Thyroid gland (tissue), 4 donors: Measurements from ENCODE around the gene DYNC1H1. TPM values are rescaled to one million over a fixed set of nuclear protein-coding genes. Genes with fewer than 3 reads are reported as not detected.
A peak's percentile ranks its signal among the peaks of the same experiment; 100 is the strongest.

ENCODE experiments used
- DNase-seq, 2 donors: peaks; one replicate each; pipeline ENCODE4 v3.0.0-alpha.2; 2019
- H3K27ac ChIP-seq, 3 donors: fragments of 200-600 bp; sonication (generic); 1 replicate in 2 of 3; 2 replicates in 1 of 3; pipeline ENCODE4 v1.5.1; 2016 to 2019; ENCODE audit warnings: mild to moderate bottlenecking in 1 of 3, moderate library complexity in 1 of 3
- H3K27me3 ChIP-seq: fragments of 200-600 bp; sonication (generic); one replicate; pipeline ENCODE4 v1.5.1; 2019
- H3K36me3 ChIP-seq, 2 donors: fragments of 200-600 bp; sonication (generic); one replicate each; pipeline ENCODE4 v1.5.1; 2016 to 2019
- H3K4me1 ChIP-seq, 2 donors: fragments of 200-600 bp; sonication (generic); one replicate each; pipeline ENCODE4 v1.5.1; 2017 to 2019
- H3K4me3 ChIP-seq, 3 donors: fragments of 200-600 bp; sonication (generic); replicated peaks in 1 of 3; 1 replicate in 2 of 3; 2 replicates in 1 of 3; pipeline ENCODE4 v1.5.1; 2016; ENCODE audit warnings: mild to moderate bottlenecking in 1 of 3
- H3K9me3 ChIP-seq: fragments of 200-600 bp; sonication (generic); one replicate; pipeline ENCODE4 v1.5.1; 2017
- POLR2A ChIP-seq, 2 donors: fragments of 450-650 bp; IDR thresholded peaks; one replicate each; pipeline ENCODE4 v1.6.1; 2017; ENCODE audit warnings: antibody characterized with exemption in 2 of 2, mild to moderate bottlenecking in 2 of 2, moderate library complexity in 1 of 2
- WGBS, 2 donors: methylation state at CpG; one replicate each; pipeline ENCODE4 v1.1.5; 2017; 5-methylcytosine and 5-hydroxymethylcytosine counted together
- intact Hi-C: fragments of 100-400 bp; cut with DNase I; formaldehyde crosslinking; loops from one replicate; pipeline ENCODE4 v1.15.1; 2023
- total RNA-seq, 4 donors: library from RNA; depleted of rRNA; stranded (reverse); fragments of >200 nt; gene quantifications; one replicate each; pipeline ENCODE4 v1.2.3, GENCODE V29; 2016
- TF ChIP-seq, protein P1 (sequence below), 6 experiments: fragments of 200-600 bp in 3 of 6; fragments of 450-650 bp in 3 of 6; sonication (generic) in 3 of 6; IDR thresholded peaks; one replicate each; pipeline ENCODE4 v1.5.1; 2016 to 2019; ENCODE audit warnings: antibody characterized with exemption in 6 of 6, mild to moderate bottlenecking in 2 of 6, inconsistent platforms in 1 of 6, moderate library complexity in 1 of 6

DYNC1H1 gene
- total RNA-seq, 4 donors from 2014 or later: 464 to 818 (median 553) TPM

DNA sequence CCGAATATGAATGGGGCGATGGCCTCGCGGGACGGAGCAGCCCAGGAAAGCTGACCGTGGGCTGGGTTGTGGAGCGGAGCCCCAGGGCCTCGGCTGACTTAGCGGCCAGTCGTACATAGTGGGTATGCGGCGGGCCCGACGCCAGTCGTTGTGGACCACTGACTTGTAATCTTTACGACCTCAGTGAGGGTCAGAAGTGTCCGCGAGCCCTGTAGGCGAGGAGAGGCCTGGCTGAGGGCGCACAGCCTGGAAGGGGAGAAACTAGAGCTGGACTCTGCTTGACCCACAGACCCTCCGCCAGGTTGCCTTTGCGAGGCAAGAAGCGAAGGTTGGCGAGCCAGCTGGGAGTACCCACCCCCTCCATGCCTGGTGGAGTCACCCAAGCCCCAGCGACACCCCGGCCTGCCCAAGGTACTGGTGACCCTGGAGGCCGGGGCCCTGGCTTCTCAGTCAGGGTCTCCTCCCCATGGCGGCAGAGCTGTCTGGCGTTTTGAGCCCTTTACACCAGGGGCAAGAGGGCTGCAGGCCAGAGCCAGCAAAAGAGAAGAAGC, 15.6 kb upstream of the DYNC1H1 start:
- H3K4me3 ChIP-seq: peak overlapping the region; percentile 50 to 97 (median 84)
- DNase-seq: peak in 1 of 2 donors; percentile 12
- H3K27ac ChIP-seq: peak overlapping the region; percentile 73 to 100 (median 91)
- H3K36me3 ChIP-seq: no peaks in the 10 kb centered on the region
- no peaks in the 10 kb centered on the region for H3K9me3 ChIP-seq
- no peaks in the 10 kb centered on the region for H3K27me3 ChIP-seq
- H3K4me1 ChIP-seq: peaks cover 14 to 18% of the 10 kb centered on the region in 2 donors
- no peak for TF ChIP-seq POLR2A (IDR thresholded peaks at IDR 0.05)
- TF ChIP-seq, protein P1, sequence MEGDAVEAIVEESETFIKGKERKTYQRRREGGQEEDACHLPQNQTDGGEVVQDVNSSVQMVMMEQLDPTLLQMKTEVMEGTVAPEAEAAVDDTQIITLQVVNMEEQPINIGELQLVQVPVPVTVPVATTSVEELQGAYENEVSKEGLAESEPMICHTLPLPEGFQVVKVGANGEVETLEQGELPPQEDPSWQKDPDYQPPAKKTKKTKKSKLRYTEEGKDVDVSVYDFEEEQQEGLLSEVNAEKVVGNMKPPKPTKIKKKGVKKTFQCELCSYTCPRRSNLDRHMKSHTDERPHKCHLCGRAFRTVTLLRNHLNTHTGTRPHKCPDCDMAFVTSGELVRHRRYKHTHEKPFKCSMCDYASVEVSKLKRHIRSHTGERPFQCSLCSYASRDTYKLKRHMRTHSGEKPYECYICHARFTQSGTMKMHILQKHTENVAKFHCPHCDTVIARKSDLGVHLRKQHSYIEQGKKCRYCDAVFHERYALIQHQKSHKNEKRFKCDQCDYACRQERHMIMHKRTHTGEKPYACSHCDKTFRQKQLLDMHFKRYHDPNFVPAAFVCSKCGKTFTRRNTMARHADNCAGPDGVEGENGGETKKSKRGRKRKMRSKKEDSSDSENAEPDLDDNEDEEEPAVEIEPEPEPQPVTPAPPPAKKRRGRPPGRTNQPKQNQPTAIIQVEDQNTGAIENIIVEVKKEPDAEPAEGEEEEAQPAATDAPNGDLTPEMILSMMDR (IDR thresholded peaks at IDR 0.05): no peak
- intact Hi-C loops: loop anchor here (5.0 kb wide), 1 partner anchor 181 kb away; no protein-coding TSS in a partner anchor
- WGBS, 2 donors: 16 to 23% methylated on average over 9 to 10 of the region's 29 CpGs

GRCh38 chr14:101950100-101950499, 14.3 kb upstream of the DYNC1H1 start:
- Histone ChIP-seq H3K4me1 (peaks cover 14 to 18% of the 10 kb centered on the region in 2 donors), H3K36me3 (no peaks in the 10 kb centered on the region), H3K27ac (no peak overlapping the region), H3K27me3 (no peaks in the 10 kb centered on the region), H3K4me3 (no peak overlapping the region), H3K9me3 (no peaks in the 10 kb centered on the region)
- intact Hi-C loops: no loop called here
- WGBS, 2 donors: 52 to 63% methylated on average over 4 of the region's 4 CpGs
- TF ChIP-seq POLR2A (IDR thresholded peaks at IDR 0.05): no peak
- TF ChIP-seq, protein P1 (IDR thresholded peaks at IDR 0.05): no peak
- no peak for DNase-seq

DNA sequence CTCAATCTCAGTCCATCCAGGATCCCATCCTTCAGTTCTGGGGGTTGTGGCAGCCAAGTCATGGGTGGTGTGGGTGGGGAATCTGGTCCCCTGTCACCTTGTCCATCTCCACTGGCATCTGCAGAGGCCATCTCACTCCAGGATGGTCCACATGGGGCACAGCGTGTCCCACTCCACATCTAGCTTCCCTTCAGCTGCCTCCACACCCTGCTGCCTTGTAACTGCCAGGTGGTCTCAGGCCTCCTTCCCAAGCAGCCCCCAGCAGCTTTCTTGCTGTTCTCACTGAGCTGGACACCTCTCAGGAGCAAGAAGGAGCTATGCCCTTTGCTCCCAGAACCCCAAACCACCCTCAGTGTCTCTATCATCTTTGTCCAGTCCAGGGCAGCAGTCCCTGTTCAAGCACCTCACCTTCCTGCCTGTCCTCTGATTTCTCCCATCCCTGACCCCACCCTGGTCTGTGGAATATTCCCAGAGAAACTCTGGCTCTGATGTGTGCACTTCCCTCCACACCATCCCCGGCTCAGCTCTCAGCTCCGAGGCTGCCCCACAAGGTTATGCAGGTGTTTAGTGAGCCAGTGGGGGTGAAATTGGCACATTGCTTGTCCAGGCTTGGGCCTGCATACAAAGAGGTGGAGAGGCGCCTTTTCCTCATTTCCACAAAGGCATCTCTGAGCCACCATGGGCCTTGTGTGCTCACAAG, 13.7 kb upstream of the DYNC1H1 start:
- no peaks in the 10 kb centered on the region for H3K9me3 ChIP-seq
- intact Hi-C loops: no loop called here
- 84 to 85% methylated on average over 3 to 4 of the region's 4 CpGs for WGBS, 2 donors

DNA sequence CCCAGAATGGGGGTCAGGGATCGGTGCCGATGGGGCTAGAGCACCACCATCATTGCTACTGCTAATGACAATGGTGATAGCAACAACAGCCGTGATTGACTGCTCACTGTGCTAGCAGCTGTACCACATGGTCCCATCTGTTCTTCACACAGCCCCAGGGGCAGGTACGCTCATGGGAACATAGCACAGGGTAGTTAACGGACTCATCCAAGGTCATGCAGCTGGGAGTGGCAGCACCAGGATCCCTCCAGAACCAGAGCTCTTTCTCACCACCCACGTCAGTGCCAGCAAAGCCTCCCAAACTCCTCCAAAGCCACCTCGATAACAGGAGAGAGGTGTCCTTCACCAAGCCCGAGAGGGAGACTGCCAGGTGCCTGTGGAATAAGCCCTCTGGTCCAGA, 11.2 kb upstream of the DYNC1H1 start:
- WGBS, 2 donors: 83 to 85% methylated on average over 8 of the region's 8 CpGs
- DNase-seq: no peak
- intact Hi-C loops: no loop called here
- no peaks in the 10 kb centered on the region for H3K9me3 ChIP-seq
- TF ChIP-seq, protein P1 (IDR thresholded peaks at IDR 0.05): no peak
- no peak for TF ChIP-seq POLR2A (IDR thresholded peaks at IDR 0.05)
- H3K36me3 ChIP-seq: no peaks in the 10 kb centered on the region
- H3K27me3 ChIP-seq: no peaks in the 10 kb centered on the region
- H3K4me3 ChIP-seq: no peak overlapping the region
- peaks cover 9 to 14% of the 10 kb centered on the region in 2 donors for H3K4me1 ChIP-seq
- H3K27ac ChIP-seq: no peak overlapping the region

More for the DNA sequence above, 13.7 kb upstream of the DYNC1H1 start:
- Histone ChIP-seq H3K4me1 (peaks cover 14 to 18% of the 10 kb centered on the region in 2 donors), H3K4me3 (no peak overlapping the region), H3K27ac (no peak overlapping the region), H3K27me3 (no peaks in the 10 kb centered on the region), H3K36me3 (no peaks in the 10 kb centered on the region)
- DNase-seq: no peak
- TF ChIP-seq, protein P1 (IDR thresholded peaks at IDR 0.05): no peak
- no peak for TF ChIP-seq POLR2A (IDR thresholded peaks at IDR 0.05)

DNA sequence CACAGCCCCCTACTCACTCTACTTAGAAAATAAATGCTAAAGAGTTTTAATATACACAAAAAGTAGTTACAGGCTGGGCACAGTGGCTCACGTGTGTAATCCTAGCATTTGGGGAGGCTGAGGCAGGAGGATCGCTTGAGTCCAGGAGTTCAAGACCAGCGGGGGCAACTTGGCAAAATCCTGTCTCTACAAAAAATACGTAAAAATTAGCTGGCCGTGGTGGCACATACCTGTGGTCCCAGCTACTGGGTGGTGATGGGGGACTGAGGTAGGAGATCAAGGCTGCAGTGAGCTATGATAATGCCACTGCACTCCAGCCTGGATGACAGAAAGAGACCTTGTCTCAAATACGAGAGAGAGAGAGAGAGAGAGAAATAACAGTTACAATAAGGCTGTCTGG, 9.9 kb upstream of the DYNC1H1 start:
- peaks cover 1 to 4% of the 10 kb centered on the region in 2 donors for H3K4me1 ChIP-seq
- intact Hi-C loops: no loop called here

More for the DNA sequence above, 9.9 kb upstream of the DYNC1H1 start:
- WGBS, 2 donors: 88 to 91% methylated on average over 6 of the region's 6 CpGs
- TF ChIP-seq POLR2A (IDR thresholded peaks at IDR 0.05): no peak
- TF ChIP-seq, protein P1 (IDR thresholded peaks at IDR 0.05): no peak
- H3K9me3 ChIP-seq: no peaks in the 10 kb centered on the region
- no peaks in the 10 kb centered on the region for H3K27me3 ChIP-seq
- no peaks in the 10 kb centered on the region for H3K36me3 ChIP-seq
- no peak overlapping the region for H3K4me3 ChIP-seq
- no peak for DNase-seq
- no peak overlapping the region for H3K27ac ChIP-seq
